IMR-90 (cell line): ENCODE results near the gene CDC42EP3. TPM values are rescaled to one million over a fixed set of nuclear protein-coding genes. Genes with fewer than 3 reads are reported as not detected.

Source experiments
- ATAC-seq: fragments of 200-7000 bp; cut with Tn5 transposase; 2 replicates; pipeline ENCODE4 v1.9.1; 2020; ENCODE audit warnings: low read depth, mild to moderate bottlenecking, moderate library complexity
- BruUV-seq: library from RNA; stranded (reverse); fragments of 400-500 nt; replicated peaks from 2 replicates; lab custom pipeline; 2021; lab: Mats Ljungman, UMichigan
- CTCF ChIA-PET: fragments of 300-600 bp; formaldehyde crosslinking; extraction: SDS; loops from one replicate; lab custom pipeline; 2021; ENCODE audit warnings: antibody characterized with exemption; lab: Yijun Ruan, JAX
- POLR2A ChIA-PET: fragments of 300-600 bp; sonication (Branson Sonifier 250); formaldehyde crosslinking; loops from one replicate; lab custom pipeline; 2022; ENCODE audit warnings: antibody characterized with exemption; ENCODE audit not compliant: unreplicated experiment; lab: Charles Lee
- DNase-seq: peaks from one replicate; pipeline ENCODE4 v3.0.0; 2013
- H2AFZ ChIP-seq: replicated peaks from 2 replicates; pipeline ENCODE3; 2013; ENCODE audit warnings: low read length, mild to moderate bottlenecking; ENCODE audit not compliant: poor library complexity
- H2AK5ac ChIP-seq: 2 replicates; pipeline ENCODE4 v1.6.1; 2013; ENCODE audit warnings: low read depth, low read length, inconsistent platforms
- H2AK9ac ChIP-seq: replicated peaks from 2 replicates; pipeline ENCODE3; 2013; ENCODE audit warnings: mild to moderate bottlenecking, low read depth, low read length, moderate library complexity; ENCODE audit not compliant: poor library complexity
- H2BK120ac ChIP-seq: 2 replicates; pipeline ENCODE4 v1.6.1; 2013; ENCODE audit warnings: low read depth, low read length, inconsistent platforms
- H2BK15ac ChIP-seq: 3 replicates; pipeline ENCODE4 v1.6.1; 2013; ENCODE audit warnings: low read depth, low read length, inconsistent platforms
- H2BK20ac ChIP-seq: 2 replicates; pipeline ENCODE4 v1.6.1; 2013; ENCODE audit warnings: low read depth, mild to moderate bottlenecking, inconsistent platforms, low read length, moderate library complexity
- H2BK5ac ChIP-seq: 2 replicates; pipeline ENCODE4 v1.6.1; 2013; ENCODE audit warnings: mild to moderate bottlenecking, low read depth, low read length, inconsistent platforms; ENCODE audit not compliant: poor library complexity, severe bottlenecking
- H3K14ac ChIP-seq: replicated peaks from 2 replicates; pipeline ENCODE4 v1.6.1; 2013; ENCODE audit warnings: low read depth, low read length, inconsistent platforms
- H3K18ac ChIP-seq: 2 replicates; pipeline ENCODE4 v1.6.1; 2013; ENCODE audit warnings: low read depth, low read length, control low read depth
- H3K23ac ChIP-seq: 2 replicates; pipeline ENCODE4 v1.6.1; 2013; ENCODE audit warnings: low read depth, low read length, inconsistent platforms
- H3K27ac ChIP-seq: 2 replicates; pipeline ENCODE4 v1.5.1; 2013; ENCODE audit warnings: mild to moderate bottlenecking, control low read depth, low read length; ENCODE audit not compliant: insufficient read depth
- H3K27me3 ChIP-seq: 2 replicates; pipeline ENCODE4 v1.6.1; 2013; ENCODE audit warnings: low read length; ENCODE audit not compliant: control insufficient read depth, insufficient read depth
- H3K36me3 ChIP-seq: 2 replicates; pipeline ENCODE4 v1.6.1; 2013; ENCODE audit warnings: low read length, mixed read lengths; ENCODE audit not compliant: control insufficient read depth, insufficient read depth
- H3K4ac ChIP-seq: 2 replicates; pipeline ENCODE4 v1.6.1; 2013; ENCODE audit warnings: low read depth, low read length, inconsistent platforms
- H3K4me1 ChIP-seq: 2 replicates; pipeline ENCODE4 v1.6.1; 2013; ENCODE audit warnings: low read length, mixed read lengths; ENCODE audit not compliant: control insufficient read depth, insufficient read depth
- H3K4me2 ChIP-seq: 2 replicates; pipeline ENCODE4 v1.6.1; 2013; ENCODE audit warnings: low read depth, mild to moderate bottlenecking, control low read depth, low read length, moderate library complexity
- H3K4me3 ChIP-seq: 2 replicates; pipeline ENCODE4 v1.5.1; 2013; ENCODE audit warnings: low read depth, mild to moderate bottlenecking, control low read depth, low read length, moderate library complexity; ENCODE audit not compliant: insufficient read depth
- H3K56ac ChIP-seq: 2 replicates; pipeline ENCODE4 v1.6.1; 2013; ENCODE audit warnings: low read length, inconsistent platforms; ENCODE audit not compliant: insufficient read depth; ENCODE audit errors: extremely low read depth
- H3K79me1 ChIP-seq, 2 experiments: 2 replicates each; pipeline ENCODE4 v1.6.1; 2013; ENCODE audit warnings: low read length in 2 of 2, inconsistent platforms in 1 of 2, low read depth in 1 of 2
- H3K9ac ChIP-seq: 2 replicates; pipeline ENCODE4 v1.6.1; 2013; ENCODE audit warnings: low read depth, low read length, control low read depth
- H3K9me1 ChIP-seq: 2 replicates; pipeline ENCODE4 v1.6.1; 2013; ENCODE audit warnings: low read length, inconsistent platforms; ENCODE audit not compliant: insufficient read depth
- H3K9me3 ChIP-seq: 2 replicates; pipeline ENCODE4 v1.6.1; 2013; ENCODE audit warnings: low read length; ENCODE audit not compliant: control insufficient read depth, insufficient read depth
- H4K20me1 ChIP-seq: 2 replicates; pipeline ENCODE4 v1.6.1; 2013; ENCODE audit warnings: low read length, inconsistent platforms; ENCODE audit not compliant: insufficient read depth
- H4K5ac ChIP-seq: 2 replicates; pipeline ENCODE4 v1.6.1; 2013; ENCODE audit warnings: mild to moderate bottlenecking, low read depth, low read length, control low read depth
- H4K8ac ChIP-seq, 2 experiments: 2 replicates each; pipeline ENCODE4 v1.6.1; 2013; ENCODE audit warnings: low read depth in 2 of 2, low read length in 2 of 2, control low read depth in 1 of 2, inconsistent platforms in 1 of 2
- H4K91ac ChIP-seq: 2 replicates; pipeline ENCODE4 v1.6.1; 2013; ENCODE audit warnings: low read depth, low read length, inconsistent platforms; ENCODE audit not compliant: insufficient read depth
- BHLHE40 ChIP-seq: fragments of 150-350 bp; IDR thresholded peaks from 2 replicates; pipeline ENCODE4 v1.6.1; 2016; ENCODE audit warnings: mild to moderate bottlenecking, low read depth, low read length
- CHD1 ChIP-seq: IDR thresholded peaks from 2 replicates; pipeline ENCODE4 v1.6.1; 2012; ENCODE audit warnings: low read depth, low read length, improper control_type of control experiment
- FOS ChIP-seq: fragments of 150-350 bp; IDR thresholded peaks from 2 replicates; pipeline ENCODE4 v1.6.1; 2016; ENCODE audit warnings: low read depth, low read length
- MXI1 ChIP-seq: IDR thresholded peaks from 2 replicates; pipeline ENCODE4 v1.6.1; 2012; ENCODE audit warnings: low read depth, mild to moderate bottlenecking, low read length, moderate library complexity, borderline replicate concordance
- RCOR1 ChIP-seq: IDR thresholded peaks from 2 replicates; pipeline ENCODE4 v1.6.1; 2012; ENCODE audit warnings: mild to moderate bottlenecking, low read length, improper control_type of control experiment; ENCODE audit not compliant: insufficient replicate concordance
- SMC3 ChIP-seq: fragments of 150-350 bp; IDR thresholded peaks from 2 replicates; pipeline ENCODE4 v1.6.1; 2016; ENCODE audit warnings: low read depth, mild to moderate bottlenecking, antibody characterized with exemption, low read length, moderate library complexity
- WGBS, 2 experiments: methylation state at CpG; one replicate each; pipeline versions ENCODE4 v1.1.5 to v1.1.7; 2013; ENCODE audit warnings: missing lambda C conversion rate in 2 of 2; ENCODE audit not compliant: insufficient read length in 1 of 2; ENCODE audit errors: extremely low coverage in 2 of 2; 5-methylcytosine and 5-hydroxymethylcytosine counted together
- dilution Hi-C: fragments of 300-500 bp; cut with HindIII; formaldehyde crosslinking; loops from one replicate; pipeline ENCODE4 v1.14.3; 2018; ENCODE audit warnings: low sequenced_read_pairs; ENCODE audit not compliant: unreplicated experiment
- in situ Hi-C: fragments of 300-500 bp; cut with MboI; formaldehyde crosslinking; loops from 3 replicates; pipeline ENCODE4 v1.14.3; 2019; ENCODE audit warnings: low sequenced_read_pairs, inconsistent platforms, mixed read lengths
- intact Hi-C: fragments of 100-400 bp; cut with micrococcal nuclease; formaldehyde crosslinking; loops from 2 replicates; pipeline ENCODE4 v1.10.0; 2022
- polyA plus RNA-seq, 3 experiments: library from polyadenylated mRNA; depleted of rRNA; stranded (reverse); fragments of >200 nt; gene quantifications; 2 replicates each; pipeline ENCODE4 v1.2.3, GENCODE V29; 2012; ENCODE audit warnings: low replicate concordance in 1 of 3
- total RNA-seq: library from RNA; depleted of rRNA; stranded (reverse); fragments of >200 nt; gene quantifications from 2 replicates; pipeline ENCODE4 v1.2.3, GENCODE V29; 2012
- TF ChIP-seq, protein P1 (sequence below): fragments of 150-350 bp; IDR thresholded peaks from 2 replicates; pipeline ENCODE4 v1.6.1; 2016; ENCODE audit warnings: low read depth, mild to moderate bottlenecking, low read length, moderate library complexity, borderline replicate concordance

The CDC42EP3 gene
- total and polyA plus RNA-seq, 2 of the 4 experiments (the other 2 are of a cell fraction) = 167 to 193 TPM

DNA sequence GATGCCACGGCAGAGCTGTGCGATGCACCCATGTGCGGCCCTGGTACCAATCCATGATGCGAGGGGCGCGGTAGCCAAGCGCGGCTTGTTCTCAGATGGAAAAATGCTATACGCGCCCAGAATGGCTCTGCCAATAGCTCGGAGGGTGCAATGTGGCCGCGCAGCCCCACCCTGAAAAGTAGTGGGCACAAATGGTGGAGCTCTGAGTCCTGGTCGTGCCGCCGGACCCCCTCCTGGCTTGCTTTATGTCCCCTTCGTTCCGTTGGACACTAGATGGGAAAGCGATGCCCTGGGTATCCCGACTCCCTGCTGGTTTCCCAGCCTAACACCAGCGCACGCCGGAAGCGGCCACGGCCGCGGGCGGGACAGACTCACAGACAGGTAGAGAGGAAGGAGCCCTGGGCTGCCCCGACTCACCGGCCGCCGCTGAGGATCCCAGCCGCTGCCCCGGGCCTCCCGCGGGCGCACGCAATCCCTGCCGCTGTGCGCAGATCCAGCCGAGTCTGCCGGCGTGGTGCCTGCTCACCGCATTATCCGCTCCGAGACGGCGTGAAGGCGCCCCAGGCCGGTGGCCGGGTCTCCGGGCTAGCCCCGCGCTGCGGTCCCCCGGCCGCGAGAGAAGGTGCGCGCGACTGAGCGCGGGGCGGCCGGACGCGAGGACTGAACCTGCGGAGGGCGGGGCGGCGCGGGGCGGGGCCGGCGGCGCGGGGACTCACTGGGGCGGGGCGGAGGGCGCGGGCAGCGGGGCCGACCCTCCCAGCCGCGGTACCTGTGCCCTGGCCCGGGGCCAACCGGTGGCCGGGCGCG lies at the start of gene CDC42EP3 (continued):
- TF ChIP-seq, protein P1, sequence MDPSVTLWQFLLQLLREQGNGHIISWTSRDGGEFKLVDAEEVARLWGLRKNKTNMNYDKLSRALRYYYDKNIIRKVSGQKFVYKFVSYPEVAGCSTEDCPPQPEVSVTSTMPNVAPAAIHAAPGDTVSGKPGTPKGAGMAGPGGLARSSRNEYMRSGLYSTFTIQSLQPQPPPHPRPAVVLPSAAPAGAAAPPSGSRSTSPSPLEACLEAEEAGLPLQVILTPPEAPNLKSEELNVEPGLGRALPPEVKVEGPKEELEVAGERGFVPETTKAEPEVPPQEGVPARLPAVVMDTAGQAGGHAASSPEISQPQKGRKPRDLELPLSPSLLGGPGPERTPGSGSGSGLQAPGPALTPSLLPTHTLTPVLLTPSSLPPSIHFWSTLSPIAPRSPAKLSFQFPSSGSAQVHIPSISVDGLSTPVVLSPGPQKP = no peak
- TF ChIP-seq FOS = no peak
- peak; percentile 71 for TF ChIP-seq MXI1

DNA sequence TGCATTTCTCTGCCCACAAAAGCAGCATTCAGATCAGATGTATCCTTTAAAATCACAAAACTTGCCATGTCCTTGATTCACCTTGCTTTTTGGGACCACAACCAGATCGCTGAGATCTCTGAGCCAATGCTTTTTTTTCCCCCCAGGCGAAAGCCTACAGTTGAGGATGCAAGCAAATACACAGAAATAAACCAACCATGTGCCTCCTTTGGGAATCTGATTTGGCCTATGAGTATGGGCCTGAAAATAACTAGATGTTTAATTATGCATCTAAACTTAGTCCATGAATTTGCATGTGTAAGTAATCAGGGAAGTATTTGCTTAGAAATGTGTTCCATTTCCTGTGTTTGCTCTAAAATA lies 49.7 kb upstream of the CDC42EP3 start:
- intact Hi-C loops = no loop called here
- peak overlapping the region; percentile 72 for H3K18ac ChIP-seq
- H3K4me3 ChIP-seq = no peak overlapping the region
- ATAC-seq (peak; percentile 69), DNase-seq (no peak)
- H4K8ac ChIP-seq = peak overlapping the region; percentile 48 to 77; a peak in 3 of 4 replicates
- peak overlapping the region; percentile 57 for H2BK5ac ChIP-seq
- TF ChIP-seq SMC3 (no peak), BHLHE40 (no peak), RCOR1 (no peak), CHD1 (no peak)
- H3K14ac ChIP-seq = peak overlapping the region; percentile 72
- H3K4ac ChIP-seq = peak overlapping the region; percentile 77
- in situ Hi-C loops = no loop called here
- BruUV-seq = no TSS peak
- no peak overlapping the region for H3K56ac ChIP-seq
- H4K5ac ChIP-seq = peak overlapping the region; percentile 86; the same call in 1 of the 2 replicates
- no peaks in the 10 kb centered on the region for H3K79me1 ChIP-seq
- peaks cover 11% of the 10 kb centered on the region for H3K4me1 ChIP-seq
- no peaks in the 10 kb centered on the region; the same call in 1 of the 2 replicates for H3K9me1 ChIP-seq
- POLR2A ChIA-PET = no interaction called here
- CTCF ChIA-PET = no interaction called here
- peak overlapping the region; percentile 29 for H2BK120ac ChIP-seq
- peak overlapping the region; percentile 62; the same call in 2 of the 3 replicates for H2BK15ac ChIP-seq
- H3K4me2 ChIP-seq = peak overlapping the region; percentile 14; the same call in 1 of the 2 replicates
- peak overlapping the region; percentile 55; the same call in 1 of the 2 replicates for H3K23ac ChIP-seq
- no peaks in the 10 kb centered on the region for H3K36me3 ChIP-seq
- no peak overlapping the region for H2AK9ac ChIP-seq
- H2AFZ ChIP-seq = no peak overlapping the region
- H3K27me3 ChIP-seq = no peaks in the 10 kb centered on the region
- peak overlapping the region; percentile 19; the same call in 1 of the 2 replicates for H3K9ac ChIP-seq
- no peaks in the 10 kb centered on the region for H4K20me1 ChIP-seq
- H3K27ac ChIP-seq = peak overlapping the region; percentile 32; the same call in 1 of the 2 replicates
- dilution Hi-C loops = no loop called here
- H4K91ac ChIP-seq = peak overlapping the region; percentile 18; the same call in 1 of the 2 replicates
- no peaks in the 10 kb centered on the region; the same call in 1 of the 2 replicates for H3K9me3 ChIP-seq
- WGBS, 2 experiments = no CpG with 5 or more reads among the region's 2 CpGs
- H2AK5ac ChIP-seq = peak overlapping the region; percentile 79
- peak overlapping the region; percentile 54 for H2BK20ac ChIP-seq
